Measurements from ENCODE around the gene FAM151A.

FAM151A gene

DNA sequence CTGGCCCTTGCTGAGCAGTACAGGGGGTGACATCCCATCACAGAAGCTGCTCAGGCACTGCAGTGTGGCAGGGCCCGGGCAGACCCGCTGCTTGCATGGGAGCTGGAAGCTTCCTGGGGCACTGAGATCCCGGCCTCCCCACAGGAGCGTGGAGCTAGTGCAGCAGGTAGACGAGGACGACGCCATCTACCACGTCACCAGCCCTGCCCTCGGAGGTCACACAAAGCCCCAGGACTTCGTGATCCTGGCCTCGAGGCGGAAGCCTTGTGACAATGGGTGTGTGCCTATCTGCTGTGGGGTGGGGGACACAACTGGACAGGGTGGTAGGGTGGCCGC, 16.4 kb downstream of the FAM151A start:
- no peak overlapping the region for H3K4me3 ChIP-seq (ENCODE audit: low read length)
- no peak for DNase-seq (ENCODE audit: low read depth)
- TF ChIP-seq, protein P1, sequence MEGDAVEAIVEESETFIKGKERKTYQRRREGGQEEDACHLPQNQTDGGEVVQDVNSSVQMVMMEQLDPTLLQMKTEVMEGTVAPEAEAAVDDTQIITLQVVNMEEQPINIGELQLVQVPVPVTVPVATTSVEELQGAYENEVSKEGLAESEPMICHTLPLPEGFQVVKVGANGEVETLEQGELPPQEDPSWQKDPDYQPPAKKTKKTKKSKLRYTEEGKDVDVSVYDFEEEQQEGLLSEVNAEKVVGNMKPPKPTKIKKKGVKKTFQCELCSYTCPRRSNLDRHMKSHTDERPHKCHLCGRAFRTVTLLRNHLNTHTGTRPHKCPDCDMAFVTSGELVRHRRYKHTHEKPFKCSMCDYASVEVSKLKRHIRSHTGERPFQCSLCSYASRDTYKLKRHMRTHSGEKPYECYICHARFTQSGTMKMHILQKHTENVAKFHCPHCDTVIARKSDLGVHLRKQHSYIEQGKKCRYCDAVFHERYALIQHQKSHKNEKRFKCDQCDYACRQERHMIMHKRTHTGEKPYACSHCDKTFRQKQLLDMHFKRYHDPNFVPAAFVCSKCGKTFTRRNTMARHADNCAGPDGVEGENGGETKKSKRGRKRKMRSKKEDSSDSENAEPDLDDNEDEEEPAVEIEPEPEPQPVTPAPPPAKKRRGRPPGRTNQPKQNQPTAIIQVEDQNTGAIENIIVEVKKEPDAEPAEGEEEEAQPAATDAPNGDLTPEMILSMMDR (conservative IDR thresholded peaks at IDR 0.05; ENCODE audit: low read depth, low read length) = no peak

DNA sequence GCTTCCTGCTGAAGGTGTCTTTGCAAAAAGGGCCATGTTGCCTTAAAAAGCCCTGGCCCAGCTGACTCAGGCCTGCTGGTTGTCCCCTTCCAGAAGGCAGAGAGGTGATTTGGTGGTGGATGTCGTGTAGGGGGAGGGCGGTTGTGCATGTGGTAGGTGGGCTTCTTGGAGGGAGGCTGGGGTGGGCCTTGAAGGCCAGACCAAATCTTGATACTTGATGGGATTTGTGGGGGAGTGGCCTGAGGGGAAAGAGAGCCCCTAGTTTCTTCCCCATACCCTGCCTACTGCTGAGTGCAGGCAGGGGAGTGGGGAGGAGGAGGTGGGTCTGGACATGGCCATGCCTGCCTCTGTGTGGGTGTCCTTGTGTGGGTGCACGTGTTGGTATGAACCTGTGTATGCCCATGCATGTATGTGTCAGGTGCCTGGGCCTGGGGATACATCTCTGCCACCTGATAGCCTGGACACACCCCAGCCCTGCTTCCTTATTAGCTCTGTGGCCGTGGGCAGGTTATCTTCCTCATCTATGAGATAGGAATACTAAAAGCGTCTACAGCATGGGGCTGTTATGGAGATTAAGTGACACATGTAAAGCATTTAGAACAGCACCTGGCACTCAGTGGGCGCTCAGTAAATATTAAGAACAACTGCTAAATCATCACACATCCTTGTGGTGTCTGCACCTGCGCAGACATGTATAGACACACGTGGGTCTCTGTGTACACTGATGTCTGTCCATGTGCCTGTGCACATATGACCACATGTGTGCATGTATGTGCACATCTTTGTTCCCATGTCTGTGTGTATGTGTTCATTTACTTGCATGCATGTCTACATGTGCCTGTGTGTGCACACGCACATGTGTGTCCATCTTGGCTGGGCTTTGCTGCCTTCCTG, 17.0 kb downstream of the FAM151A start:
- TF ChIP-seq, protein P1 (conservative IDR thresholded peaks at IDR 0.05; ENCODE audit: low read depth, low read length) = no peak
- DNase-seq (ENCODE audit: low read depth) = no peak
- no peak overlapping the region for H3K4me3 ChIP-seq (ENCODE audit: low read length)

DNA sequence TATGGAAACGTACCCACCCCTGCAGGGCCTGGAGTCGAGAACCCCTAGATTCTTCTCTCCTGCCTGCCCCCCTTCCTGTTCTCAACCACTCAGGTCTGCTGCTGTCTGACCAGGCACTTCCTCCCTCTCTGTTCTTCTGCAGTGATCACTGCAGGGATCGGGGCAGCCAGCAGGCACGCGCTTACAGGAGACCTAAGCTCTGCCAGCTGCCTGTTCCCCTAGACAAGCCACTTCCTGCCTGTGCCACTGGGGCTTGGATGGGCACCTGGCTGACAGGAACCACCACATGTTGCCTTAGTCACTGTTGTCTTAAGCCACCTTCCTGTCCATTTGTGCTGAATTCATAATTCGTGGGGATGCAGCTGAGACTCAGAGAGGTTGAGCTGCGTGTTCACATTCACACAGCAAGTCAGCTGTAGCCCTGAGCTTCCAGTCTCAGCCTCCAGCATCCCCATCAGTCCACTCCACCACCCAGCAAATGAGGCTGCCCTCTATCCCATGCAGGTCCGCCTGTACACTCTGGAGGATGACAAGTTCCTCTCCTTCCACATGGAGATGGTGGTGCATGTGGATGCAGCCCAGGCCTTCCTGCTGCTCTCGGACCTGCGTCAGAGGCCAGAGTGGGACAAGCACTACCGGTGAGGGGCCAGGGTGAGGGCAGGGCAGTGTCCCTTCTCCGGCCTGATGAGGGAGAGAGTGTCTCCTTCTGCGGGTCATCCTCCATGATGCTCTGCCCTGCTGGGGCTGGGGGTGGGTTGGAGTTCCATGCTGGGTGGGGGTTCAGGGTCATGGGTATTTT, 18.6 kb downstream of the FAM151A start:
- DNase-seq (ENCODE audit: low read depth) = no peak
- H3K4me3 ChIP-seq (ENCODE audit: low read length) = no peak overlapping the region
- TF ChIP-seq, protein P1 (conservative IDR thresholded peaks at IDR 0.05; ENCODE audit: low read depth, low read length) = no peak

DNA sequence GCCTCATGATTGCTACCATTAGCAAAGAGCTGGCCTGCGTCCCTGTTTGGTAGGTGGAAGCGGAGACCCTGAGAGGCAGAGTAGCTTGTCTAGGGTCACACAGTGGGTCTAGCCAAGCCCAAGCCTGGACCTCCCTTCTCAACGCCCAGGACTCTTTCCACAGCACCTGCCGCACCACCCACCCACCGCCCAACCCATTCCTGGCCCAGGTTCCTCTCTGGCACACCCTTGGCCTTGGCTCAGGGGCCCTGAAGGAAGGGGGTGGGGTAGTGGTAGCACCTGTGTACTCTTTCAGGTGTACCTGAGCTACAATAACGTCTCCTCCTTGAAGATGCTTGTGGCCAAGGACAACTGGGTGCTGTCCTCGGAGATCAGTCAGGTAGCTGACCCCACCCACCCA, 19.3 kb downstream of the FAM151A start:
- H3K4me3 ChIP-seq (ENCODE audit: low read length) = no peak overlapping the region
- TF ChIP-seq, protein P1 (conservative IDR thresholded peaks at IDR 0.05; ENCODE audit: low read depth, low read length) = no peak

DNA sequence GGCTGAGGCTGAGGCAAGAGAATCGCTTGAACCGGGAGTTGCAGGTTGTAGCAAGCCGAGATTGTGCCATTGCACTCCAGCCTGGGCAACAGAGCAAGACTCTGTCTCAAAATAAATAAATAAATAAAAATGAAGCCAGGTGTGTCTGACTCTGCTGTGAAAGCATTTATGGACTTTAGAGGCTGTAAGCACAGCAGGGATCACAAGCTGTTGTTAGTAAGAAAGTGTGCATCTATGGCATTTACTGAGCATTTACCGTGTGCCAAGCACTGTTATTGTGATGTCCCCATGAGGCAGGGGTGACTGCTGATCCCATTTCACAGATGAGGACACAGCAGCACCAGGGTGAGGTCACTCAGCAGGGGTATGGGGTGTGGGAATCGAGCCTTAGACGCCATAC, 20.1 kb downstream of the FAM151A start:
- DNase-seq (ENCODE audit: low read depth) = no peak
- no peak overlapping the region for H3K4me3 ChIP-seq (ENCODE audit: low read length)
- TF ChIP-seq, protein P1 (conservative IDR thresholded peaks at IDR 0.05; ENCODE audit: low read depth, low read length) = no peak

More for the DNA sequence above, 19.3 kb downstream of the FAM151A start:
- no peak for DNase-seq (ENCODE audit: low read depth)

DNA sequence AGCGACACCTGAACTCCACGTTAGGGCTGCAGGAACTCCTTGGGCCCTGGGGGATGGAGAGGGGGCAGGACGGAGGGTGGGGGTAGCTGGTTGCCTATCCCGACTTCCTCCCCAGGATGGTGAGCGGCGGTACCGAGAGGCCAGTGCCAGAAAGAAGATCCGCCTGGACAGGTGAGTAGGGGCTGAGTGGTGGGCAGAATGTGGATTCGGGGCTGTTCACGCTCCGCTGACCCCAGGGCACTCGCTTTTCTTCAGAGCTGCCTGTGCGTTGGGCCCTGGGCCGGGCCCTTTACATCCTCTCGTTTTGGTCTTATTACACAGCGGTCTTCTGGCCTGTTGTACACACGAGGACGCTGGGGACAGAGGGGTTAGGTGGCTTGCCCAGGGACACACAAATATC, 20.8 kb downstream of the FAM151A start:
- TF ChIP-seq, protein P1 (conservative IDR thresholded peaks at IDR 0.05; ENCODE audit: low read depth, low read length) = no peak
- no peak for DNase-seq (ENCODE audit: low read depth)
- no peak overlapping the region for H3K4me3 ChIP-seq (ENCODE audit: low read length)

Data from retinal pigment epithelial cell (primary cell).